H1 (cell line): Measurements from ENCODE around the gene FYB2. TPM values are rescaled to one million over a fixed set of nuclear protein-coding genes. Genes with fewer than 3 reads are reported as not detected.

Experiments used
- CTCF ChIA-PET: fragments of 300-600 bp; sonication (Branson Sonifier 250); formaldehyde crosslinking; loops from one replicate; lab custom pipeline; 2021; ENCODE audit not compliant: partially characterized antibody; lab: Charles Lee
- POLR2A ChIA-PET: fragments of 300-600 bp; sonication (Branson Sonifier 250); formaldehyde crosslinking; loops from one replicate; lab custom pipeline; 2021; ENCODE audit warnings: inconsistent platforms; ENCODE audit not compliant: partially characterized antibody; lab: Charles Lee
- DNase-seq, 2 experiments: peaks; one replicate each; pipeline versions ENCODE4 v3.0.0 to v3.0.0-alpha.2; 2010 to 2022; ENCODE audit warnings: low spot score in 2 of 2, low read depth in 1 of 2, mixed read lengths in 1 of 2
- FAIRE-seq: peaks from 2 replicates; lab custom pipeline; 2011; peaks lifted over from hg19 to GRCh38; lab: Jason Lieb, UNC
- H2AFZ ChIP-seq: 2 replicates; pipeline ENCODE4 v1.8.1; 2012; ENCODE audit warnings: low read length, inconsistent platforms
- H2AK5ac ChIP-seq: 2 replicates; pipeline ENCODE4 v1.6.1; 2013; ENCODE audit warnings: low read depth, low read length
- H2BK120ac ChIP-seq: replicated peaks from 2 replicates; pipeline ENCODE3; 2013; ENCODE audit warnings: low read depth, low read length, inconsistent platforms
- H2BK12ac ChIP-seq: 2 replicates; pipeline ENCODE4 v1.6.1; 2013; ENCODE audit warnings: low read depth, low read length
- H2BK15ac ChIP-seq: 2 replicates; pipeline ENCODE4 v1.6.1; 2013; ENCODE audit warnings: low read length
- H2BK20ac ChIP-seq: 2 replicates; pipeline ENCODE4 v1.6.1; 2013; ENCODE audit warnings: low read length
- H2BK5ac ChIP-seq: 2 replicates; pipeline ENCODE4 v1.6.1; 2013; ENCODE audit warnings: low read depth, low read length
- H3K14ac ChIP-seq: 2 replicates; pipeline ENCODE4 v1.6.1; 2013; ENCODE audit warnings: inconsistent platforms; ENCODE audit not compliant: insufficient read length
- H3K18ac ChIP-seq: 2 replicates; pipeline ENCODE4 v1.6.1; 2013; ENCODE audit warnings: low read length; ENCODE audit errors: extremely low read depth
- H3K23ac ChIP-seq: 2 replicates; pipeline ENCODE4 v1.6.1; 2013; ENCODE audit warnings: inconsistent platforms; ENCODE audit not compliant: insufficient read length
- H3K23me2 ChIP-seq: 2 replicates; pipeline ENCODE4 v1.6.1; 2013; ENCODE audit warnings: low read depth, low read length
- H3K27ac ChIP-seq: 2 replicates; pipeline ENCODE4 v1.6.1; 2011; ENCODE audit warnings: low read depth, low read length, inconsistent platforms
- H3K27me3 ChIP-seq, 4 experiments: replicated peaks in 1 of 4; 1 replicate in 1 of 4; 2 replicates in 3 of 4; pipeline versions ENCODE4 v1.6.1 to v1.8.1; 2011 to 2013; ENCODE audit warnings: low read length in 3 of 4, mild to moderate bottlenecking in 3 of 4, inconsistent platforms in 2 of 4, mixed read lengths in 2 of 4, moderate library complexity in 1 of 4; ENCODE audit not compliant: control insufficient read depth in 3 of 4, insufficient read depth in 3 of 4; ENCODE audit errors: extremely low read depth in 1 of 4
- H3K36me3 ChIP-seq, 4 experiments: 2 replicates each; pipeline versions ENCODE4 v1.6.1 to v1.8.1; 2011 to 2013; ENCODE audit warnings: mild to moderate bottlenecking in 4 of 4, low read length in 3 of 4, moderate library complexity in 2 of 4, control low read depth in 1 of 4, inconsistent platforms in 1 of 4; ENCODE audit not compliant: insufficient read depth in 4 of 4, control insufficient read depth in 2 of 4
- H3K4ac ChIP-seq: replicated peaks from 2 replicates; pipeline ENCODE3; 2013; ENCODE audit warnings: low read length, low read depth, mixed read lengths, inconsistent platforms; ENCODE audit not compliant: insufficient read length
- H3K4me1 ChIP-seq, 4 experiments: replicated peaks in 1 of 4; 1 replicate in 1 of 4; 2 replicates in 3 of 4; pipeline versions ENCODE4 v1.6.1 to v1.8.1; 2011 to 2013; ENCODE audit warnings: low read length in 3 of 4, inconsistent platforms in 2 of 4, mixed read lengths in 1 of 4; ENCODE audit not compliant: insufficient read depth in 4 of 4, control insufficient read depth in 3 of 4
- H3K4me2 ChIP-seq, 2 experiments: 2 replicates each; pipeline versions ENCODE4 v1.6.1 to v1.8.1; 2011 to 2013; ENCODE audit warnings: low read depth in 2 of 2, low read length in 2 of 2, control low read depth in 1 of 2, inconsistent platforms in 1 of 2, mild to moderate bottlenecking in 1 of 2; ENCODE audit not compliant: insufficient read depth in 1 of 2
- H3K4me3 ChIP-seq, 4 experiments: fragments of 200-600, 300-600 bp in 1 of 4; sonication (generic), shearing (Covaris generic), sonication (Bioruptor Twin) in 1 of 4; 2 replicates each; pipeline versions ENCODE4 v1.5.1 to v1.8.1; 2011 to 2016; ENCODE audit warnings: low read length in 4 of 4, low read depth in 3 of 4, control low read depth in 2 of 4, inconsistent platforms in 2 of 4, mild to moderate bottlenecking in 2 of 4, mixed read lengths in 1 of 4, moderate library complexity in 1 of 4; ENCODE audit not compliant: insufficient read depth in 2 of 4; ENCODE audit errors: extremely low read depth in 1 of 4
- H3K56ac ChIP-seq: replicated peaks from 2 replicates; pipeline ENCODE3; 2013; ENCODE audit warnings: low read depth, mild to moderate bottlenecking, mixed read lengths, low read length, inconsistent platforms; ENCODE audit not compliant: insufficient read length
- H3K79me1 ChIP-seq: 2 replicates; pipeline ENCODE4 v1.6.1; 2013; ENCODE audit warnings: low read depth, low read length, control low read depth
- H3K79me2 ChIP-seq, 2 experiments: 2 replicates each; pipeline versions ENCODE4 v1.6.1 to v1.8.1; 2012 to 2013; ENCODE audit warnings: low read length in 2 of 2, mild to moderate bottlenecking in 2 of 2, inconsistent platforms in 1 of 2; ENCODE audit not compliant: insufficient read depth in 2 of 2, control insufficient read depth in 1 of 2
- H3K9ac ChIP-seq, 4 experiments: replicated peaks in 1 of 4; 1 replicate in 1 of 4; 2 replicates in 3 of 4; pipeline versions ENCODE4 v1.6.1 to v1.8.1; 2011 to 2013; ENCODE audit warnings: low read depth in 3 of 4, low read length in 3 of 4, control low read depth in 2 of 4, mild to moderate bottlenecking in 2 of 4, moderate library complexity in 2 of 4, inconsistent platforms in 1 of 4; ENCODE audit errors: extremely low read depth in 1 of 4
- H3K9me3 ChIP-seq, 2 experiments: 2 replicates each; pipeline versions ENCODE4 v1.6.1 to v1.8.1; 2012 to 2013; ENCODE audit warnings: mild to moderate bottlenecking in 2 of 2, moderate library complexity in 2 of 2, control low read depth in 1 of 2, inconsistent platforms in 1 of 2, low read depth in 1 of 2, low read length in 1 of 2, mixed read lengths in 1 of 2; ENCODE audit not compliant: insufficient read depth in 2 of 2
- H4K20me1 ChIP-seq, 2 experiments: replicated peaks in 1 of 2; 2 replicates each; pipeline versions ENCODE3 to v1.8.1; 2011 to 2013; ENCODE audit warnings: inconsistent platforms in 2 of 2, low read length in 2 of 2, mild to moderate bottlenecking in 1 of 2; ENCODE audit not compliant: insufficient read depth in 2 of 2, control insufficient read depth in 1 of 2
- H4K5ac ChIP-seq: 2 replicates; pipeline ENCODE4 v1.6.1; 2013; ENCODE audit warnings: low read length, low read depth, mixed read lengths, inconsistent platforms; ENCODE audit not compliant: insufficient read length
- H4K8ac ChIP-seq: 2 replicates; pipeline ENCODE4 v1.8.0; 2013; ENCODE audit warnings: mild to moderate bottlenecking, moderate library complexity, low read length, inconsistent platforms; ENCODE audit not compliant: insufficient read depth; ENCODE audit errors: extremely low read depth
- H4K91ac ChIP-seq: replicated peaks from 2 replicates; pipeline ENCODE3; 2013; ENCODE audit warnings: low read length, mixed read lengths, inconsistent platforms; ENCODE audit not compliant: insufficient read length
- EP300 ChIP-seq, 2 experiments: IDR thresholded peaks; 1 replicate in 1 of 2; 2 replicates in 1 of 2; pipeline ENCODE4 v1.6.1; 2011 to 2012; ENCODE audit warnings: low read depth in 2 of 2, low read length in 2 of 2, mild to moderate bottlenecking in 2 of 2, borderline replicate concordance in 1 of 2, inconsistent platforms in 1 of 2, moderate library complexity in 1 of 2
- NANOG ChIP-seq: IDR thresholded peaks from 2 replicates; pipeline ENCODE4 v1.6.1; 2011; ENCODE audit warnings: low read length, low read depth, mild to moderate bottlenecking, inconsistent platforms; ENCODE audit not compliant: insufficient read depth, poor library complexity, severe bottlenecking
- RAD21 ChIP-seq, 2 experiments: IDR thresholded peaks in 1 of 2; conservative IDR thresholded peaks in 1 of 2; 2 replicates each; pipeline ENCODE4 v1.6.1; 2011; ENCODE audit warnings: low read depth in 2 of 2, low read length in 2 of 2, improper control_type of control experiment in 1 of 2, inconsistent platforms in 1 of 2, mild to moderate bottlenecking in 1 of 2, moderate library complexity in 1 of 2
- WGBS, 2 experiments: shearing (Covaris generic) in 1 of 2; methylation state at CpG; one replicate each; pipeline versions ENCODE4 v1.1.6 to v1.1.7; 2013 to 2015; ENCODE audit warnings: low lambda C conversion rate in 2 of 2, mixed read lengths in 2 of 2, inconsistent platforms in 1 of 2, low coverage in 1 of 2, missing lambda C conversion rate in 1 of 2; ENCODE audit not compliant: insufficient replicate concordance in 2 of 2, insufficient coverage in 1 of 2, insufficient read length in 1 of 2; ENCODE audit errors: extremely low coverage in 1 of 2, missing lambda C conversion rate in 1 of 2; 5-methylcytosine and 5-hydroxymethylcytosine counted together
- long read RNA-seq, 2 experiments: library from RNA in 1 of 2; library from capped mRNA in 1 of 2; stranded (forward); transcript quantifications; one replicate each; pipeline ENCODE4 v2.0.0, GENCODE V29; 2021; ENCODE audit warnings: inconsistent platforms in 1 of 2
- polyA minus RNA-seq, 3 experiments: library from RNA; depleted of rRNA, polyadenylated mRNA; stranded (reverse); fragments of >200 nt; gene quantifications; 1 replicate in 2 of 3; 2 replicates in 1 of 3; pipeline ENCODE4 v1.2.3, GENCODE V29; 2011
- polyA plus RNA-seq, 7 experiments: library from polyadenylated mRNA; depleted of rRNA in 3 of 7; stranded (reverse) in 5 of 7; unstranded in 2 of 7; fragments of >200 nt in 5 of 7; fragments of 200-250 nt in 2 of 7; gene quantifications; 1 replicate in 5 of 7; 2 replicates in 1 of 7; 4 replicates in 1 of 7; pipeline versions ENCODE4 v1.2.1 to v1.2.3, GENCODE V29; 2011 to 2013; ENCODE audit warnings: missing spikeins in 2 of 7, mixed read lengths in 2 of 7
- total RNA-seq: library from RNA; stranded (reverse); fragmentation: NEBNext Ultra II Directional; extraction: Animal tissue kit (Norgen Biotek cat#: 25700); gene quantifications from 2 replicates; pipeline ENCODE4 v1.2.1, GENCODE V29; 2021
- TF ChIP-seq, protein P1 (sequence below): IDR thresholded peaks from 2 replicates; pipeline ENCODE4 v1.6.1; 2011; ENCODE audit warnings: low read length, improper control_type of control experiment

FYB2 gene, protein sequence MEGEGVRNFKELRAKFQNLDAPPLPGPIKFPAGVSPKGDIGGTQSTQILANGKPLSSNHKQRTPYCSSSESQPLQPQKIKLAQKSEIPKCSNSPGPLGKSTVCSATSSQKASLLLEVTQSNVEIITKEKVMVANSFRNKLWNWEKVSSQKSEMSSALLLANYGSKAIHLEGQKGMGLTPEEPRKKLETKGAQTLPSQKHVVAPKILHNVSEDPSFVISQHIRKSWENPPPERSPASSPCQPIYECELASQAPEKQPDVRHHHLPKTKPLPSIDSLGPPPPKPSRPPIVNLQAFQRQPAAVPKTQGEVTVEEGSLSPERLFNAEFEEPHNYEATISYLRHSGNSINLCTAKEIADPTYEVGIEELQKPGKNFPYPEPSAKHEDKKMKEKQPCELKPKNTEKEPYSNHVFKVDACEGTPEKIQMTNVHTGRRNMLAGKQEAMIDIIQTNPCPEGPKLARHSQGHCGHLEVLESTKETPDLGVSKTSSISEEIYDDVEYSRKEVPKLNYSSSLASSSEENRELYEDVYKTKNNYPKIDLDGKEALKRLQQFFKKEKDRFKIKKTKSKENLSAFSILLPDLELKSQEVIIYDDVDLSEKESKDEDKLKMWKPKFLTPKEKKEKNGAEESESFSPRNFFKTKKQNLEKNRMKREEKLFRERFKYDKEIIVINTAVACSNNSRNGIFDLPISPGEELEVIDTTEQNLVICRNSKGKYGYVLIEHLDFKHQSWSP
- 0.11 and 0.21 TPM in 2 replicates for total RNA-seq
- 0.08 and 0.17 TPM in 2 replicates for polyA plus RNA-seq (2011; rRNA removed)
- polyA plus RNA-seq (2011; cell fraction: cytosol; rRNA removed) = 0.18 TPM
- polyA plus RNA-seq (2011; cell fraction: nucleus; rRNA removed) = 0.39 TPM
- 0.16 to 0.28 TPM (median 0.18 TPM) in 4 replicates for polyA plus RNA-seq (2012, experiment 1 of 2)
- not detected for polyA plus RNA-seq (2012, experiment 2 of 2)
- 0.08 TPM for polyA plus RNA-seq (2013, experiment 1 of 2)
- 0.06 TPM for polyA plus RNA-seq (2013, experiment 2 of 2)
- 0.29 and 0.41 TPM in 2 replicates for polyA minus RNA-seq (2011; rRNA and poly(A)+ RNA removed)
- not detected for polyA minus RNA-seq (2011; cell fraction: cytosol; rRNA and poly(A)+ RNA removed)
- polyA minus RNA-seq (2011; cell fraction: nucleus; rRNA and poly(A)+ RNA removed) = 1.3 TPM
- long read RNA-seq, experiment 1 = 0 reads
- long read RNA-seq, experiment 2 = 0 reads

DNA sequence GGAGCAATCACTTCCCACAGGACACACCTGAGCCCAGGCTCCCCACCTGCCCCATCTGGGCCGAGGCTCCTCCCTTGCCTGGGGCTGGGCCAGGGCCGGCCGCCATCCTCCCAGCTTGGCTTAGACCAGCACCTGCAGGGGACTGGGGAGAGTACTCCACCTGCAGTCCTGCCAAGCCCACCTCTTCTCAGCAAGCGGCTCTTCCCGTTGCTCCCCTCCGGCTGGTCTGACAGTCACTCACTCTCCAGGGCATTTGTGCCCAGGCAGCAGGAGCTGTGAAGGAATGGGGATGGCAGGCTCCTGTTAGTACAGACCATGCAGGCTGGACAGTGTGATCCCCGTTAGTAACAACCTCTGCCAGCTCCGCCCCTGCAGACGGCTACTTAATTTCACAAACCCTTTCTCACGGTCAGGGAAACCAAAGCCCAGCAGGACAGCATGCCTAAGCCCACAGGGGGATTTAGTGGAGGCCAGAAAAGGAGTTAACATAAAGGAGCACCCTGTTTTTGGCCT lies at the start of gene FYB2:
FYB2 (minus strand) TSS at position 18 of the 513 bp plus-strand sequence. CDS start 114 bp downstream, outside the sequence.
- H2BK120ac ChIP-seq = no peak within 1 kb of the TSS
- no peak within 1 kb of the TSS for H2BK5ac ChIP-seq
- peaks cover 3% of the 10 kb centered on the region; the same call in 1 of the 2 replicates for H3K23me2 ChIP-seq
- H4K91ac ChIP-seq = no peak within 1 kb of the TSS
- no peak within 1 kb of the TSS for H4K5ac ChIP-seq
- no peak within 1 kb of the TSS for H3K4ac ChIP-seq
- peak within 1 kb of the TSS in 2 of 4 experiments; percentile 4 to 15; a peak in 1 of 8 replicates for H3K4me3 ChIP-seq
- no peaks in the 10 kb centered on the region for H3K79me2 ChIP-seq
- no peaks in the 10 kb centered on the region for H3K79me1 ChIP-seq
- no peak within 1 kb of the TSS for H3K9ac ChIP-seq
- no peak within 1 kb of the TSS for H3K14ac ChIP-seq
- no peak within 1 kb of the TSS for H2AK5ac ChIP-seq
- FAIRE-seq (no peak), DNase-seq (peak in 1 of 2 experiments; percentile 76)
- peaks cover 2 to 9% (median 6%) of the 10 kb centered on the region in 4 experiments; a peak in 6 of 7 replicates for H3K4me1 ChIP-seq
- H3K36me3 ChIP-seq = no peaks in the 10 kb centered on the region
- no peak within 1 kb of the TSS for H3K27ac ChIP-seq
- H3K4me2 ChIP-seq = peak within 1 kb of the TSS; percentile 24 to 58
- peak within 1 kb of the TSS; percentile 83; the same call in 1 of the 2 replicates for H4K8ac ChIP-seq
- no peak within 1 kb of the TSS for H3K23ac ChIP-seq
- H3K56ac ChIP-seq = no peak within 1 kb of the TSS
- peak within 1 kb of the TSS; percentile 94; the same call in 1 of the 2 replicates for H2AFZ ChIP-seq
- no peaks in the 10 kb centered on the region for H3K27me3 ChIP-seq
- H3K18ac ChIP-seq = no peak within 1 kb of the TSS; the same call in 1 of the 2 replicates
- no peak within 1 kb of the TSS for H2BK12ac ChIP-seq
- H3K9me3 ChIP-seq = 0 out of 4 replicates have a peak, but pooled peaks cover 0 to under 1% of the 10 kb centered on the region in 2 experiments
- CTCF ChIA-PET = interaction anchor here (0.7 to 3.0 kb wide), 12 partner anchors 11 to 269 kb away, joined by 3 to 30 read pairs (median 6); no protein-coding TSS in a partner anchor
- WGBS, 2 experiments = 44% methylated on average over 10 of the region's 10 CpGs; no CpG with 5 or more reads in 1 of the 2 experiments
- no peaks in the 10 kb centered on the region for H4K20me1 ChIP-seq
- POLR2A ChIA-PET = no interaction called here
- H2BK20ac ChIP-seq = no peak within 1 kb of the TSS
- no peak within 1 kb of the TSS for H2BK15ac ChIP-seq
- TF ChIP-seq RAD21 (IDR thresholded peaks at IDR 0.05 in 1 of 2, conservative IDR thresholded peaks at IDR 0.05 in 1 of 2; ENCODE audit: low read depth in 2 of 2, low read length in 2 of 2) = peak; percentile 15 to 32; a peak in 2 of 4 replicates
- TF ChIP-seq, protein P1, sequence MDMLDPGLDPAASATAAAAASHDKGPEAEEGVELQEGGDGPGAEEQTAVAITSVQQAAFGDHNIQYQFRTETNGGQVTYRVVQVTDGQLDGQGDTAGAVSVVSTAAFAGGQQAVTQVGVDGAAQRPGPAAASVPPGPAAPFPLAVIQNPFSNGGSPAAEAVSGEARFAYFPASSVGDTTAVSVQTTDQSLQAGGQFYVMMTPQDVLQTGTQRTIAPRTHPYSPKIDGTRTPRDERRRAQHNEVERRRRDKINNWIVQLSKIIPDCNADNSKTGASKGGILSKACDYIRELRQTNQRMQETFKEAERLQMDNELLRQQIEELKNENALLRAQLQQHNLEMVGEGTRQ = 0 out of 2 replicates have a peak, but pooled peaks have one; percentile 13
- TF ChIP-seq EP300 (IDR thresholded peaks at IDR 0.05; ENCODE audit: borderline replicate concordance in 1 of 2, low read depth in 2 of 2, low read length in 2 of 2) = peak in 1 of 2 experiments; percentile 77; a peak in 1 of 3 replicates
- TF ChIP-seq NANOG = no peak
